DOHH2 (cell line): Measurements from ENCODE around the gene METAP1D.

ENCODE experiments used
- H3F3A ChIP-seq: fragments of 200-600 bp; sonication (generic), shearing (Covaris generic); 2 replicates; pipeline ENCODE4 v1.6.0; 2016; ENCODE audit warnings: antibody characterized with exemption, mild to moderate bottlenecking; ENCODE audit not compliant: control insufficient read depth, insufficient read depth
- H3K27ac ChIP-seq: fragments of 200-600 bp; sonication (generic); 2 replicates; pipeline ENCODE4 v1.5.1; 2014; ENCODE audit warnings: low read depth, mild to moderate bottlenecking, low read length, moderate library complexity
- H3K27me3 ChIP-seq: fragments of 200-600 bp; sonication (generic); 2 replicates; pipeline ENCODE4 v1.6.1; 2014; ENCODE audit warnings: mild to moderate bottlenecking, low read length, mixed read lengths; ENCODE audit not compliant: control insufficient read depth
- H3K36me3 ChIP-seq: fragments of 200-600 bp; sonication (generic); 2 replicates; pipeline ENCODE4 v1.6.1; 2014; ENCODE audit warnings: mild to moderate bottlenecking, low read length, moderate library complexity, mixed read lengths; ENCODE audit not compliant: control insufficient read depth
- H3K4me1 ChIP-seq: fragments of 200-600 bp; sonication (generic); 2 replicates; pipeline ENCODE4 v1.6.1; 2014; ENCODE audit warnings: mild to moderate bottlenecking, low read length, mixed read lengths; ENCODE audit not compliant: control insufficient read depth
- H3K4me2 ChIP-seq: fragments of 200-600 bp; sonication (generic); 2 replicates; pipeline ENCODE4 v1.6.0; 2014; ENCODE audit warnings: mild to moderate bottlenecking, low read length, moderate library complexity
- H3K4me3 ChIP-seq: fragments of 200-600 bp; sonication (generic); 2 replicates; pipeline ENCODE4 v1.5.1; 2014; ENCODE audit warnings: mild to moderate bottlenecking, low read length, mixed read lengths
- H3K79me2 ChIP-seq: fragments of 200-600 bp; sonication (generic); 2 replicates; pipeline ENCODE4 v1.6.1; 2014; ENCODE audit warnings: mild to moderate bottlenecking, low read length, mixed read lengths; ENCODE audit not compliant: control insufficient read depth
- H3K9me2 ChIP-seq: fragments of 200-600 bp; sonication (generic); replicated peaks from 2 replicates; pipeline ENCODE4 v1.6.1; 2014; ENCODE audit warnings: mild to moderate bottlenecking, low read length, mixed read lengths; ENCODE audit not compliant: control insufficient read depth
- H3K9me3 ChIP-seq: fragments of 200-600 bp; sonication (generic); 2 replicates; pipeline ENCODE4 v1.6.1; 2014; ENCODE audit warnings: antibody characterized with exemption, low read length, mixed read lengths; ENCODE audit not compliant: control insufficient read depth, insufficient read depth
- H4K20me1 ChIP-seq: fragments of 200-600 bp; sonication (generic); 2 replicates; pipeline ENCODE4 v1.6.0; 2014; ENCODE audit warnings: low read depth, mild to moderate bottlenecking, antibody characterized with exemption, low read length, moderate library complexity; ENCODE audit not compliant: control insufficient read depth, insufficient read depth
- EZH2phosphoT487 ChIP-seq: fragments of 200-600 bp; sonication (generic); IDR thresholded peaks from 2 replicates; pipeline ENCODE4 v1.6.1; 2017; ENCODE audit warnings: borderline replicate concordance, mild to moderate bottlenecking, antibody characterized with exemption, low read length, moderate library complexity, mixed read lengths
- TF ChIP-seq, protein P1 (sequence below): fragments of 200-600 bp; sonication (generic); IDR thresholded peaks from one replicate; pipeline ENCODE4 v1.5.1; 2014; ENCODE audit warnings: antibody characterized with exemption, mild to moderate bottlenecking, low read depth, low read length; ENCODE audit not compliant: poor library complexity, severe bottlenecking

The METAP1D gene

GRCh38 chr2:172000696-172001361, 1.1 kb downstream of the METAP1D start:
- Histone ChIP-seq H3K9me2 (no peaks in the 10 kb centered on the region), H4K20me1 (no peaks in the 10 kb centered on the region), H3F3A (0 out of 2 replicates have a peak, but pooled peaks cover 3% of the 10 kb centered on the region), H3K9me3 (no peaks in the 10 kb centered on the region), H3K27me3 (no peaks in the 10 kb centered on the region), H3K4me1 (peaks cover 22% of the 10 kb centered on the region), H3K4me2 (peak overlapping the region; percentile 99), H3K36me3 (no peaks in the 10 kb centered on the region), H3K79me2 (peaks cover 13% of the 10 kb centered on the region), H3K27ac (no peak overlapping the region), H3K4me3 (peak overlapping the region; percentile 83)
- no peak for TF ChIP-seq EZH2phosphoT487

- TF ChIP-seq, protein P1, sequence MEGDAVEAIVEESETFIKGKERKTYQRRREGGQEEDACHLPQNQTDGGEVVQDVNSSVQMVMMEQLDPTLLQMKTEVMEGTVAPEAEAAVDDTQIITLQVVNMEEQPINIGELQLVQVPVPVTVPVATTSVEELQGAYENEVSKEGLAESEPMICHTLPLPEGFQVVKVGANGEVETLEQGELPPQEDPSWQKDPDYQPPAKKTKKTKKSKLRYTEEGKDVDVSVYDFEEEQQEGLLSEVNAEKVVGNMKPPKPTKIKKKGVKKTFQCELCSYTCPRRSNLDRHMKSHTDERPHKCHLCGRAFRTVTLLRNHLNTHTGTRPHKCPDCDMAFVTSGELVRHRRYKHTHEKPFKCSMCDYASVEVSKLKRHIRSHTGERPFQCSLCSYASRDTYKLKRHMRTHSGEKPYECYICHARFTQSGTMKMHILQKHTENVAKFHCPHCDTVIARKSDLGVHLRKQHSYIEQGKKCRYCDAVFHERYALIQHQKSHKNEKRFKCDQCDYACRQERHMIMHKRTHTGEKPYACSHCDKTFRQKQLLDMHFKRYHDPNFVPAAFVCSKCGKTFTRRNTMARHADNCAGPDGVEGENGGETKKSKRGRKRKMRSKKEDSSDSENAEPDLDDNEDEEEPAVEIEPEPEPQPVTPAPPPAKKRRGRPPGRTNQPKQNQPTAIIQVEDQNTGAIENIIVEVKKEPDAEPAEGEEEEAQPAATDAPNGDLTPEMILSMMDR = no peak
- TF ChIP-seq EZH2phosphoT487 = no peak
- Histone ChIP-seq H3F3A (0 out of 2 replicates have a peak, but pooled peaks cover 2% of the 10 kb centered on the region), H3K9me2 (no peaks in the 10 kb centered on the region), H3K27ac (no peak overlapping the region), H3K4me1 (no peaks in the 10 kb centered on the region), H4K20me1 (no peaks in the 10 kb centered on the region), H3K9me3 (no peaks in the 10 kb centered on the region), H3K4me2 (no peak overlapping the region), H3K79me2 (peaks cover 5% of the 10 kb centered on the region), H3K27me3 (no peaks in the 10 kb centered on the region), H3K36me3 (no peaks in the 10 kb centered on the region), H3K4me3 (no peak overlapping the region)
Measured at GRCh38 chr2:172007372-172007771, 7.6 kb downstream of the METAP1D start.

GRCh38 chr2:172009823-172010222, 10.1 kb downstream of the METAP1D start:
- Histone ChIP-seq H3K9me2 (no peaks in the 10 kb centered on the region), H4K20me1 (no peaks in the 10 kb centered on the region), H3F3A (no peaks in the 10 kb centered on the region), H3K4me1 (peaks cover 7% of the 10 kb centered on the region), H3K79me2 (peaks cover 5% of the 10 kb centered on the region), H3K27ac (no peak overlapping the region), H3K4me3 (no peak overlapping the region), H3K9me3 (no peaks in the 10 kb centered on the region), H3K27me3 (no peaks in the 10 kb centered on the region), H3K36me3 (no peaks in the 10 kb centered on the region), H3K4me2 (no peak overlapping the region)
- no peak for TF ChIP-seq EZH2phosphoT487
- TF ChIP-seq, protein P1 = no peak

GRCh38 chr2:172011812-172012575, 12.2 kb downstream of the METAP1D start:
- Histone ChIP-seq H3K27ac (no peak overlapping the region), H3K4me2 (no peak overlapping the region)
- TF ChIP-seq EZH2phosphoT487 = no peak
- TF ChIP-seq, protein P1 = no peak

More at GRCh38 chr2:172011812-172012575, 12.2 kb downstream of the METAP1D start:
- Histone ChIP-seq H3K36me3 (no peaks in the 10 kb centered on the region), H3F3A (no peaks in the 10 kb centered on the region), H3K9me3 (no peaks in the 10 kb centered on the region), H3K4me3 (no peak overlapping the region), H3K4me1 (peaks cover 7% of the 10 kb centered on the region), H3K79me2 (peaks cover 5% of the 10 kb centered on the region), H3K9me2 (no peaks in the 10 kb centered on the region), H4K20me1 (no peaks in the 10 kb centered on the region), H3K27me3 (no peaks in the 10 kb centered on the region)
